Hematopoietic multipotent progenitor cell treated with erythropoietin and hydrocortisone succinate and interleukin-3 and kit ligand, for 17 days (in vitro differentiated cells): ENCODE measurements around the gene VSIR.

Experiments
- DNase-seq: peaks from one replicate; pipeline ENCODE4 v3.0.0-alpha.2; 2015; ENCODE audit warnings: low spot score

Gene VSIR

GRCh38 chr10:71712572-71713134 lies 60.7 kb downstream of the VSIR start:
- no peak for DNase-seq

- no peak for DNase-seq
Observed at GRCh38 chr10:71712170-71712569, 61.1 kb downstream of the VSIR start.

- no peak for DNase-seq
Observed at GRCh38 chr10:71711052-71711623, 62.2 kb downstream of the VSIR start.

- DNase-seq, result no peak
Observed at GRCh38 chr10:71710519-71710918, 62.8 kb downstream of the VSIR start.

GRCh38 chr10:71708897-71709882 lies 64.1 kb downstream of the VSIR start:
- no peak for DNase-seq

- DNase-seq, result peak; percentile 42
Observed at GRCh38 chr10:71708301-71708703, 65.0 kb downstream of the VSIR start.

GRCh38 chr10:71707240-71707789 lies 66.0 kb downstream of the VSIR start:
- DNase-seq, result no peak

- DNase-seq, result no peak
Observed at GRCh38 chr10:71706216-71707121, 66.9 kb downstream of the VSIR start.

- no peak for DNase-seq
Observed at GRCh38 chr10:71705582-71705981, 67.7 kb downstream of the VSIR start.

- no peak for DNase-seq
Observed at GRCh38 chr10:71704816-71705215, 68.5 kb downstream of the VSIR start.

GRCh38 chr10:71703577-71703976 lies 69.7 kb downstream of the VSIR start:
- no peak for DNase-seq

- DNase-seq, result no peak
Observed at GRCh38 chr10:71701496-71702132, 71.7 kb downstream of the VSIR start.

- no peak for DNase-seq
Observed at GRCh38 chr10:71700731-71701368, 72.5 kb downstream of the VSIR start.

- DNase-seq, result no peak
Observed at GRCh38 chr10:71698737-71699136, 74.6 kb downstream of the VSIR start.

- DNase-seq, result peak; percentile 23
Observed at GRCh38 chr10:71697938-71698709, 75.2 kb downstream of the VSIR start.
